GM12874 (cell line): ENCODE results near the gene DPEP2NB.

ENCODE experiments used
- TF ChIP-seq, protein P1 (sequence below): IDR thresholded peaks from 2 replicates; pipeline ENCODE4 v1.5.1; 2011; ENCODE audit warnings: low read depth, mild to moderate bottlenecking, control low read depth, low read length, moderate library complexity; ENCODE audit not compliant: insufficient read depth

DPEP2NB gene

DNA sequence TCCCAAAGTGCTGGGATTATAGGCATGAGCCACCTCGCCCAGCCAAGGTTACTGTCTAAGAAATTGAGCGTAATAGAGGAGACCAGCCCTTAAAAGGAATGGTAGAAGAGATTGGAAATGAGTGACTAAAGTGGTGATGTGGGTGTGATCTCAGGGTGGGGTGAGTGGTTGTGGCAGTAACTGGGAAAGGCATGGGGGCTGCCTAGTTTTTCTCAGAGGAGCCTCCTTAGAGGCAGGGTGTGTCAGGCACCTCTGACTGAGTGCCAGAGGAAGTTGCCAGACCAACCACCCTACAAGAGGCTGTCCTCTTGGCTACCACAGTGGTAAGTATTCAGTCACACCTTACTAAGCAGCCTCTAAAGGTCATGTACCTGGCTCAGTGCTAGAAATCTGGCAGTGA, 16.2 kb upstream of the DPEP2NB start:
- TF ChIP-seq, protein P1, sequence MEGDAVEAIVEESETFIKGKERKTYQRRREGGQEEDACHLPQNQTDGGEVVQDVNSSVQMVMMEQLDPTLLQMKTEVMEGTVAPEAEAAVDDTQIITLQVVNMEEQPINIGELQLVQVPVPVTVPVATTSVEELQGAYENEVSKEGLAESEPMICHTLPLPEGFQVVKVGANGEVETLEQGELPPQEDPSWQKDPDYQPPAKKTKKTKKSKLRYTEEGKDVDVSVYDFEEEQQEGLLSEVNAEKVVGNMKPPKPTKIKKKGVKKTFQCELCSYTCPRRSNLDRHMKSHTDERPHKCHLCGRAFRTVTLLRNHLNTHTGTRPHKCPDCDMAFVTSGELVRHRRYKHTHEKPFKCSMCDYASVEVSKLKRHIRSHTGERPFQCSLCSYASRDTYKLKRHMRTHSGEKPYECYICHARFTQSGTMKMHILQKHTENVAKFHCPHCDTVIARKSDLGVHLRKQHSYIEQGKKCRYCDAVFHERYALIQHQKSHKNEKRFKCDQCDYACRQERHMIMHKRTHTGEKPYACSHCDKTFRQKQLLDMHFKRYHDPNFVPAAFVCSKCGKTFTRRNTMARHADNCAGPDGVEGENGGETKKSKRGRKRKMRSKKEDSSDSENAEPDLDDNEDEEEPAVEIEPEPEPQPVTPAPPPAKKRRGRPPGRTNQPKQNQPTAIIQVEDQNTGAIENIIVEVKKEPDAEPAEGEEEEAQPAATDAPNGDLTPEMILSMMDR = no peak

- TF ChIP-seq, protein P1 = no peak
Observed at GRCh38 chr16:68028996-68029395, 13.3 kb upstream of the DPEP2NB start.

- TF ChIP-seq, protein P1 = no peak
Observed at GRCh38 chr16:68022728-68023537, 7.2 kb upstream of the DPEP2NB start, which contains the start of the genes DDX28 and DUS2. Gene DDX28 (minus strand): TSS chr16:68023232. CDS start chr16:68023202, 30 bp downstream. Gene DUS2 (plus strand): TSS chr16:68023284. CDS start chr16:68038024, 14,740 bp downstream.

DNA sequence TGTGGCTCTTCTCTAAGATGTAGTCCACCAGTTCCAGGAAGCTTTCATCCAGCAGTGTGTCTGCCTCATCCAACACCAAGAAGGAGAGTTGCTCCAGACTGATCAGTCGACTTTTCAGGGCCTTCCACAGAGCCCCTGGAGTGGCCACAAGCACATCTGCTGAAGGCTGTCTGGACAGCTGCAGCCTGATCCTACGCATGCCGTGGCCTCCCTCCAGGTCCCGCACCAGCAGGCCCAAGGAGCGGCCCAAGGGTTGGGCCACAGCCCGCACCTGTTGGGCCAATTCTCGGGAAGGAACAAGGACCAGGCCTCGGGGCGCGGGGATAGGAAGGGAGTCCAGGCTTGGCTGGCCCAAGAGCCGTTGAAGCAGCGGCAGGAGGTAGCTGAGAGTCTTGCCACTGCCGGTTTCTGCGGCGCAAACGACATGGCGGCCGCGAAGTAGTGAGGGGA, 6.6 kb upstream of the DPEP2NB start:
- TF ChIP-seq, protein P1 = no peak

DNA sequence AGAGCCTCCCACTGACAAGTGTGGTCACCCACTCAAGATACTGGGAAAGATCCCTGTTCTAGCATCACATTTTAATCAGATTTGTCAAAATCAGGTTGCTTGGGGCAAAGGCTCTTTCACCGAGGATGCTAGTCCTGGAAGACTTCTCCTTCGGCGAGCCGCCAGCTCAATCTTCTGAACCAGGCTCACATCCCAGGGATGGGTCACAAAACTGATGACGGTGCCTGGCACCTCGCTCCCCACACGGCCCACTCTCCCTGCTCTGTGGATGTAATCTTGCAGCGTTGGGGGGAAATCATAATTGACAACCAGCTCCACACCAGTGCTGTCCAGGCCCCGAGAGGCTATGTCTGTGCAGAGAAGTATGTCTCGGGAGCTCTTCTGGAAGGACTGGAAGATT, 5.8 kb upstream of the DPEP2NB start:
- TF ChIP-seq, protein P1 = no peak

GRCh38 chr16:68019167-68019680, 3.5 kb upstream of the DPEP2NB start:
- TF ChIP-seq, protein P1 = no peak

DNA sequence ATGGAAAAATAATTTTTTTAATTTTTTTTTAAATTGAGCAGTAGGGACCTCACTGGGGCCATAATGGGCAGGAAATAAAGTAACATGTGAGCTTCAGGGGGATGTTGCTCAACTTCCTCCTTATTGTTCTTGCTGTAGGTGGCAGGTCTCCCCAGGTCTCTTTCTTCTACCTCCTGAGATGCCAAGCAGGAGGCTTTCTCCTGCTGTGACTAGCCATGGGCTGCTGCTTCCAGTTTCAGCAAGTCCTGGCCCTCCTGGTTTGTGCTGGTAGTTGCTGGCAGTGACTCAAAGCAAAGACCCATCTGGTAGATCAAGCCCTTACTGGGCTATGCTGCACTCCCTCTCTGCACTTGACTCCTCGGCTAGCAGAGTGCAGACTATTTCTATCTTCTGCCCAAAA, 2.3 kb downstream of the DPEP2NB start:
- TF ChIP-seq, protein P1 = no peak
